Measurements from ENCODE around the gene PARP8.
"Not testable (repeated sequence)": the region's sequence is repeated elsewhere in the genome, so short reads cannot be mapped to it uniquely, and the experiment has no call there.

Gene PARP8

GRCh38 chr5:50666261-50667022, at the start of gene PARP8:
Gene PARP8, plus strand, starts transcription at chr5:50666637. Its CDS starts 459 bp downstream, at chr5:50667096.
- DNase-seq (ENCODE audit: low spot score), result peak; percentile 53

- DNase-seq (ENCODE audit: low spot score), result no peak
These were observed 42.8 kb upstream of the PARP8 start for GRCh38 chr5:50623666-50624065.

GRCh38 chr5:50634866-50635265, 31.6 kb upstream of the PARP8 start:
- not testable (repeated sequence) for DNase-seq (ENCODE audit: low spot score)

DNA sequence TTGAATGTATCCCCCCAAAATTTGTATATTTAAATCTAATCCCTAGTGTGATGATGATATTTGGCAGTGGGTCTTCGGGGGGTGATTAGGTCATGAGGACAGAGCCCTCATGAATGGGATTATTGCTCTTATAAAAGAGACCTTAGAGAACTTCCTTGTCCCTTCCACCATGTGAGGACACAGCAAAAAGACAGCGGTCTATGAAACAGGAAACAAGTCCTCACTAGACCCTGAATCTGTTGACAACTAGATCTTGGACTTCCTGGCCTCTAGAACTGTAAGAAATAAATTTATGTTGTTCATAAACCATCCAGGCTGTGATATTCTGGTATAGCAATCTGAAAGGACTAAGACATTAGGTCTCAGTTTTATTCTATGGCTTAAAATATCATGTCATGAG, 28.9 kb upstream of the PARP8 start:
- DNase-seq (ENCODE audit: low spot score), result not testable (repeated sequence)

DNA sequence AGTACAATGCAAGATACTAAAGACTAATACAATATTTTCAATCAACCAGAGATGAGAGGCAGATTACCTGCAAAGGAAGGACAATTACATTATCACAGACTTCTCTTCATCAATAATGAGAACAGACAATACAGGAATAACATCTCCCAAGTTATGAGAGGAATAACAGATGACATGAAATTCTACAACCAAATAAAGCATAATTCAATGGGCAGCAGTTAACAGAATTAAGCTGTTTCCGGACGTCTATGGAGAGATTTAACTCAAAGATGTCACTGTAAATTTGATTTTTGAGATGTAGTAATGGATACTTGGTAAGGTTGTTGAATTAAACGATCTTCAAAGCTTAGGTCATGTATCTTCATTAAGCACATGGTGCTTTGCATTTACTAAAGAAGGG, 19.8 kb upstream of the PARP8 start:
- no peak for DNase-seq (ENCODE audit: low spot score)

DNA sequence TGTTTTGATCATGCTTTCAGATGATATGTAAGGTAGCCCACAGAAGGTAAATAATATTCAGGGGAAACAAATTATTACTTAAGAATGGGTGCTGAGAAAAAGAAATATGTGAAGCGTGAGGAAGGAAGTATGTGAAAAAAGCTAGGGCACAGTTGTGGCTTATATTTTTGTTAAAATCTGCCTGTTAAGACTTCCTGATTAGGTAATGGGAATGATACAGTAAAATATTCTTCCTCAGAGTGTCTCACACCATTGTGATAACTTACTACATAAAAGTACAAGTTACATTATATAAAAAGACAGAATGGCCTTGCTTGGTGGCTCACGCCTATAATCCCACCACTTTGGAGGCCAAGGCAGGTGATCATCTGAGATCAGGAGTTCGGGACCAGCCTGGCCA, 18.7 kb upstream of the PARP8 start:
- DNase-seq (ENCODE audit: low spot score), result no peak

DNA sequence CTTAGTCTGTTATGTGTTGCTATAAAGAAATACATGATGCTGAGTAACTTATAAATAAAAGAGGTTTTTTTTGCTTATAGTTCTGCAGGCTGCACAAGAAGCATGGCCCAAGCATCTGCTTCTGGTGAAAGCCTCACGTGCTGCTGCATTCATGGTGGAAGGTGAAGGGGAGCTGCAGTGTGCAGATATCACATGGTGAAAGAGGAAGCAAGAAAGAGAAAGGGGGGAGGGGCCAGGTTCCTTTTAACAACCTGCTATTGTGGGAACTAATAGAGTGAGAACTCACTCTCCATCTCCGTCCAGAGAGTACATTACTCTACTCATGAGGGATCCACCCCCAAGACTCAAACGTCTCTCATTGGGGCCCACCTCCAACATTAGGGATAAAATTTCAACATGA, 12.5 kb upstream of the PARP8 start:
- peak; percentile 53 for DNase-seq (ENCODE audit: low spot score)

GRCh38 chr5:50655067-50655809, 11.2 kb upstream of the PARP8 start:
- DNase-seq (ENCODE audit: low spot score), result no peak

DNA sequence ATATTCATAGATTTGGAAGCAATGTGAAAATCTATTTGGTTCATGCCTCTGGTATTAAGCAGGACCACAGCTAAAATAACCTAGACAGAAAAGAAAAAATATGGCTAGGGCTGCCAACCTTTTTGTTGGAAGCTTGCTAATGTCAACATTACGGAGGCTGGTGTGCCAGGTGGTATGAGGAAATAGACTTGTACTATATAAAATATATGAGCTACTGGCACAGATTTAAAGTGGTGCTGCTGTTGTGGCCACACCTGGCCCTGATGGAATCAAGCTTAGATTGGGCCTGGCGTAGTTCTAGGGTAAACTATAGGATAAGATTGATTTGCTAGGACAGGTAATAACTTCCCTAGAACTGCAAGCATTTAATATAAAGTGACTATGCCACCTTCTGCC, 10.6 kb upstream of the PARP8 start:
- DNase-seq (ENCODE audit: low spot score), result no peak

GRCh38 chr5:50657044-50657443, 9.4 kb upstream of the PARP8 start:
- no peak for DNase-seq (ENCODE audit: low spot score)

DNA sequence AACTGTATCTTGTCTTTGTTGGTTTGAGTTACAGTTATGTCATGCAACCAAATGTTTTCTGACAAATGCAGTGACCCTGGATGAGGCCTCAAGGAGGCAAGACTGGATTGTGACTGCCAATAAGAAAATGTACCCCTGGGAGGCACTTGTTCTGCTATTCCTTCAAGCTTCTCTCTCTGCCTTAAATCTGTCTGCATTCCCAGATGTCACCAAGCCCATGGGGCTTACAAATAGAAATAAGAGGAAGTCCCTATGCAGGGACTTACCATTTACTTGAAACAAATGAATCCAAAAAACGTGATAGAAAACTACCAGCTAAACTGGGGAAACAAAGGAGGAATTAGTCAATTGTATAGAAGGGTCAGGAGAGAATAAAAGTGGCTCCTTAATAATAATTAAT, 8.2 kb upstream of the PARP8 start:
- DNase-seq (ENCODE audit: low spot score), result no peak

DNA sequence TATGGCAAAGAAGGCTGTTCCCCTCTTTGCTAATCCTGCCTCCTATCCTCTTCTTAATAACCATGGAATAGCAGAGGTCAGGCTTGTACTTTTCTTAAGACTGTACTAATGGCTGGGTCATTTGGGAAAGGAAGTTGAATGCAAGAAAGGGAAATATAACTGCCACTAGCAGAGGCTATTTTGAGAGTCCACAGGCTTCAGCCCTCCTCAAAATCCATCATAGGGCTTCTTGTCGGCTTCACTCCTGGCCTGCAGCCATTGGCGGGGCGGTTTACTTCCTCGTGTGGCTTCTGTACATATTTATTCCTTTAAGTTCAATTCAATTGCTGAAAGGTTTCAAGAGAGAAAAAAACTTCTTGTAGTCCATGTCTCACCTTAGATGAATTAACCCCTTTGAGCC, 2.8 kb upstream of the PARP8 start:
- DNase-seq (ENCODE audit: low spot score), result no peak

- no peak for DNase-seq (ENCODE audit: low spot score)
These were observed 1.3 kb upstream of the PARP8 start for GRCh38 chr5:50665091-50665490.

- peak; percentile 10 for DNase-seq (ENCODE audit: low spot score)
These were observed 655 bp upstream of the PARP8 start for GRCh38 chr5:50665761-50666202.

- DNase-seq (ENCODE audit: low spot score), result peak; percentile 29
These were observed 701 bp downstream of the PARP8 start for GRCh38 chr5:50667023-50667652.

DNA sequence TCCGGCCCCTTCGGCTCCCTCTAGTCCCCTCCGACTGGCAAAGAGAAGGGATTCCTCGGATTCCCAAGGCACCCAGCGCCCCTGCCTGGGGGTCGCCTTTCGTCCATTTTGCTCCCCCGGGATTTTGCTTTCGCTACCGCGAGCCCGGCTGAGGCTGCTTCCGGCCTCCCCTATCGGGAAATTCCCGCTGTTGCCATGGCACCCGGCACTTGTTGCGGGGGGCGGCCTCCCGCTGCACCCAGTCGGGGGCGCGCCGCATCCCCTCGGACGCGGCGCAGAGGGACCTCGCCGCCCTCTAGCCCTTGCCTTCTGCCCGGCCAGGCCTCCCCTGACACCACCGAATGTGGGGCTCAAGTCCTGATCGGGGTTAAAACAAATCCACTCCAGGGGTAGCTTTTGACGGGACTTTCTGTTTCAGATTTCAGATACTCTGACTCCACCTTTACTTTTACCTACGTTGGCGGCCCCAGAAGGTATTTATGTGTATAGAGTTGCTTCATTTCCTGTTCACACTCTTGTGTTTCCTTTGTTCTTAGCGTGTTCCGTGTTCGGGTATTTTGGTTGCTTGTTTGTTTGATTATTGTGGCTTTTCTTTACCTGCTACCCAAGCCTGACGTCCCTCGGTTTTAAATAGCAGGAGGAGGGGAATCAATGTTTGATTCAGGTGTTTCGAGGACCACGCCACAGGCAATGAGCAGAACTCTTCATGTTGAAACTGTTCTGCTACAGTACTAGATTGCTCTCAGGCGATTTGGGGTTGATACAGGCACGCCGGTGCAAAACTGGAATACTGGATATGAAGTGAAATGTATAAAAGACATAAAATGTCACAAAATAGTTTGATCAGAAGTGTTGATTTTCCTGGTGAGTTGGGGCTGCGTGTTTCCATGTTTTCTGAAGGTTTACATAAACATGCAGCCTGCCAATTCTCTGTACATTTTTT, 1.5 kb downstream of the PARP8 start:
- DNase-seq (ENCODE audit: low spot score), result peak; percentile 63

GRCh38 chr5:50668636-50669035, 2.2 kb downstream of the PARP8 start:
- DNase-seq (ENCODE audit: low spot score), result not testable (repeated sequence)

DNA sequence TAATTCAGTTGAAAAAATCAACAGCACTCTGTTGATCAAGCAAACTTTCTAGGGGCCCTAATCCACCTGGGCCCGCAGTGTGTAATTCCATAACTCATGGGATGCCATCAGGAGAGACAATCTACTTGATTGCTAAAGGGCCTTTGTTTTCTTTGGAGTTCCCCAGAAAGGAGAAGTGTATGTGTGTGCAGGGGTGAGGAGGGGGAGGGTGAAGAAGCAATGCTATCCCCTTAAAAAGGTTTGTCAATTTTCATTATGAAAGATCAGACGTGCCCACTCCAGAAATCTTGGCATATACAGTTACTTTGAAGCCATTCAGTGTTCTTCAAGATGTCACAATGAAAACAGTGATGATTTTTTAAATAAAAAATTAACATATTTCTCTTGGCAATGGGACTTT, 6.2 kb downstream of the PARP8 start:
- DNase-seq (ENCODE audit: low spot score), result no peak

DNA sequence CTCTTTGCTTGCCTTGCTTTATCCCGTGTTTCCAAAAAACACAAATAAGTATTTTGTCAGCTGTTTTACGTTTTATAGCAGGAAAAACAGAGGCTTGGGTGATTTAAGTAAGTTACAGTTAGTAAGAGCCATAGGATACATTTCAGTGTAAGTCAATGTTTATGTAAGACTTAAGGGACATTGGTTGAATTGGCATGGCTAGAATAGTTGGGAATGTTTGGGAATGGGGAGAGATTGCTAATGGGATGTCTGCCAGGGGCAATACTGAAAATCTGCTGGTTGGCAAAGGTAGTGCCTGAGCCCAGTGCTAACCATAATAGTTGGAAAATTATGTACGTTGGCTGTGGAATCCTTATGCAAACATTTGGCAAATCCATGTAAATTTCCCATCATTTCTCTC, 7.0 kb downstream of the PARP8 start:
- not testable (repeated sequence) for DNase-seq (ENCODE audit: low spot score)

DNA sequence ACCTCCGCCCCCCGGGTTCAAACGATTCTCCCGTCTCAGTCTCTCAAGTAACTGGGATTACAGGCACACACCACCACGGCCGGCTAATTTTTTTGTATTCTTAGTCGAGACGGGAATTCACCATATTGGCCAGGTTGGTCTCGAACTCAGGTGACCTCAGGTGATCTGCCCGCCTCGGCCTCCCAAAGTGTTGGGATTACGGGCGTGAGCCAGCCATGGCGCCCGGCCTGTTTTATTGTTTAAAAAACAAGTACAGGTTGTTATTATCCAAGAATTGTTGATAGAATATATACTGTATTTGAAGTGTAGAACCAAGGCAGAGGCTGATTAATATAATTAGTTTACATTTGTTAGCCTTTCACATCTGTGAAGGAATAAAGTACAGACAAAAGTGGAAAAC, 8.9 kb downstream of the PARP8 start:
- DNase-seq (ENCODE audit: low spot score), result no peak

DNA sequence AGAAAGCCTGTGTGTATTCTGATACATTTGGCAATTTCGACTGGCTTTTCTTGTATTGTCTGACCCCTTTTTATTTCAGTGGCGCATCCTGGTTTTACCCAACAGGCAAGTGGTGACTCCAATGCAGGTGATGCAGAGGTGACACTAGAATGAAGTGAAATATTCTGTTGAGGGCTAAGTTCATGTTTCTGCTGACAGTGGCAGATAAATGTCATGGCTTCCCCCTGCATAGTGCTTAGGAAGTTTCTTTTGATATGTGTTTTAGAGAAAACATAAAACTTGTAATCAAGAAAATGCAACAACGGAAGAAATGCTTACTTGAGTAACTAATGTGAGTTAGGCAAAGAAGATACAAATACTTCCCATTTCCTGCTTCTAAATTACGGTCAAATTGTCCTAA, 13.1 kb downstream of the PARP8 start:
- DNase-seq (ENCODE audit: low spot score), result not testable (repeated sequence)

GRCh38 chr5:50684721-50685120, 18.3 kb downstream of the PARP8 start:
- no peak for DNase-seq (ENCODE audit: low spot score)

Data from germinal center (tissue), 1 donor.